Muscle layer of duodenum (tissue), 2 donors: ENCODE measurements around the gene NAGPA.

Experiments used
- H3K27ac ChIP-seq: one replicate; pipeline ENCODE4 v1.7.0; 2013; ENCODE audit warnings: mild to moderate bottlenecking, low read length
- H3K27me3 ChIP-seq: one replicate; pipeline ENCODE4 v1.7.0; 2013; ENCODE audit warnings: low read depth, mild to moderate bottlenecking, control low read depth, low read length
- H3K36me3 ChIP-seq, 2 donors: one replicate each; pipeline ENCODE4 v1.7.0; 2013; ENCODE audit warnings: low read length in 2 of 2, control low read depth in 1 of 2, mild to moderate bottlenecking in 1 of 2; ENCODE audit not compliant: insufficient read depth in 2 of 2, control insufficient read depth in 1 of 2
- H3K4me1 ChIP-seq, 2 donors: one replicate each; pipeline ENCODE4 v1.7.0; 2013; ENCODE audit warnings: low read length in 2 of 2, mild to moderate bottlenecking in 2 of 2, control low read depth in 1 of 2, moderate library complexity in 1 of 2; ENCODE audit not compliant: insufficient read depth in 2 of 2, control insufficient read depth in 1 of 2
- H3K4me3 ChIP-seq, 2 donors: one replicate each; pipeline ENCODE4 v1.7.0; 2013; ENCODE audit warnings: low read length in 2 of 2, low read depth in 1 of 2, mild to moderate bottlenecking in 1 of 2
- H3K9me3 ChIP-seq, 2 donors: one replicate each; pipeline ENCODE4 v1.7.0; 2013; ENCODE audit warnings: low read length in 2 of 2, control low read depth in 1 of 2, mild to moderate bottlenecking in 1 of 2; ENCODE audit not compliant: control insufficient read depth in 1 of 2
- donor health status: healthy.

Gene NAGPA

DNA sequence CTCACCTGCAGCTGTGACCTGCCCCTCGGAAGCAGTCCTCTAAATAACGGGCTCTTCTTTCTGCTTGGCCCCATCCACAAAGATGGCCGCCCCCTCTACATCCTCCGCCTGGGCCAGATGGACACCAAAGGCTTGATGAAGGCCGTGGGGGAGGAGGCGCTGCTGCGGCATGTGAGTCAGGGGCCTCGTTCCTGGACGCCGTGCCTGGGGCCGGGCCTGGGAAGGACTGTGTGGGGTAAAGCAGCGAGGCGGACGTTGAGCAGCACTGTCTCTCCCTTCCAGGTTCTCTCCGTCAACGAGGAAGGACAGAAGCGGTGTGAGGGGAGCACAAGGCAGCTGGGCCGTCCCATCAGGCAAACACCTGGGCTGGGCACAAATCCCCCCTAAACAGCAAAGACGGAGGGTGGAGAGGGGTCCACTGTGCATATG, 33.1 kb downstream of the NAGPA start:
- Histone ChIP-seq H3K4me1 (no peaks in the 10 kb centered on the region), H3K27ac (no peak overlapping the region), H3K27me3 (no peaks in the 10 kb centered on the region), H3K9me3 (no peaks in the 10 kb centered on the region), H3K36me3 (no peaks in the 10 kb centered on the region), H3K4me3 (no peak overlapping the region)

DNA sequence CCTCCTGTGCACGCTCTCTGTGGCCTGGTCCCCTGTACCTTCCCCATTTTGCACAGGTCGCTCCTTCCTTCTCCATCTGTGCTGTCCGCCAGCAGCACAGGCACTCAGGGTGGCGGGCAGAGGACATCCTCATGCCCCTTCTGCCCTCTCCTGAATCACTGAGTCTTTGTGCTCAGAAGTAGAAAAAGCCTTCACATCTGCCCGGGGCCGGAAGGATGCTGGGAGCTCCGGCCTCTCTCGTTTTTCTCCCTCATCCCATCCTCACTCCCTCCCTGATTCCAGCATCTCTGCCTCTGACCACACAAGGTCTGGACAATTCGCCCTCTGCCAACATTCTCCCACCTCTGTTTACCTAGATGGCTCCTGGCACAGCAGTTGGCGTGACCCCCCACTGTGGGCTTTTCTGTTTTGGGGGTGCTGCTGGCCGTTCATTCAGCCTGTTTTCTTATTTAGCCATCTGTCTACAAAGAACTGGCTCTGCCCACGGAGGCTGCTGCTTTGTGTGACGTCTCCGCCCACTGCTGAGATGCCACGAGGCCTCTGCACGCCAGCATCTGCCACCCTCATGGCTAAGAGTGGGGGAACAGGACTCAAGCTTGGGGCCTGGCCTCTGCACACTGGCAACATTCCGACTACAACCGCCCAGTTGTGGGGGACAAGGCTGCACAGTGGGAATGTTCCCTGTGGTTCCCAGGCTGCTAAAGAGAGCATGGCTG, 38.9 kb downstream of the NAGPA start:
- H3K9me3 ChIP-seq: no peaks in the 10 kb centered on the region
- no peak overlapping the region for H3K27ac ChIP-seq
- H3K27me3 ChIP-seq: no peaks in the 10 kb centered on the region
- no peaks in the 10 kb centered on the region for H3K4me1 ChIP-seq
- H3K4me3 ChIP-seq: no peak overlapping the region
- no peaks in the 10 kb centered on the region for H3K36me3 ChIP-seq

DNA sequence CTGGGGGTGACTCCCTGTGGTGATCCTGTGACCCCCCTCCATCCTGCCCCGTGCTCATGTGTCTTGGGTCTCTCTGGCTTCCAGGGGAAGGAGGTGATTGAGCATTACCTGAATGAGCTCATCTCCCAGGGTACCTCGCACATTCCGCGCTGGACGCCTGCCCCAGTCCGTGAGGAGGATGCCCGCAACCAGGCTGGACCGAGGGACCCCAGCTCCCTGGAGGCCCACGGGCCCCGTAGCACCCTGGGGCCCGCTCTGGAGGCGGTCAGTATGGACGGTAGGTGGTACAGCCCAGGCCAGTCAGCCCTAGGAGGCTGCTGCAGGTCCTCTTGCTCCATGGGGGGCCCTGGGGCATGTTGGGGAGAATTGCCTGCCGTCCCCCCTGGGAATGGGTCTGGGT, 42.0 kb downstream of the NAGPA start:
- no peak overlapping the region for H3K4me3 ChIP-seq
- H3K36me3 ChIP-seq: no peaks in the 10 kb centered on the region
- no peak overlapping the region for H3K27ac ChIP-seq
- no peaks in the 10 kb centered on the region for H3K9me3 ChIP-seq
- H3K4me1 ChIP-seq: peaks cover 0 to 8% of the 10 kb centered on the region in 2 donors
- peaks cover 9% of the 10 kb centered on the region for H3K27me3 ChIP-seq

DNA sequence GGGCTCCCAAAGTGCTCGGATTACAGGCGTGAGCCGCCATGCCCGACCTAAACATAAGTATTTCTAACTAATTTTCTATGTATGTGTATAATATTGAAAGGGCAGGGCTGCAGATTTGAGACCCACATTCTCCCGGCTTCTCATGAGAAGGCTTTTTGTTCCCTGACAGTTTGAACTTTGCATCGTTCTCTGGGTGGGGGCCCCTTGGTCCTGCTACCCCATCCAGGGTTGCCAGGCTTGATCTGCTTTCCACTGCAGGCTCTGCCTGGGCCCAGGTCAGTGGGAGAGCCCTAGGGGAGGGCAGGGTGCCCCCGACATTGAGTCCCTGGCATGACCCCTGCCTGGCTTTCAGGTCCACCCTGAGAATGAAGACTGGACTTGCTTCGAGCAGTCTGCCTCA, 43.3 kb downstream of the NAGPA start:
- Histone ChIP-seq H3K4me3 (no peak overlapping the region), H3K4me1 (peaks cover 0 to 8% of the 10 kb centered on the region in 2 donors), H3K27me3 (peaks cover 9% of the 10 kb centered on the region), H3K36me3 (no peaks in the 10 kb centered on the region), H3K27ac (no peak overlapping the region), H3K9me3 (no peaks in the 10 kb centered on the region)

DNA sequence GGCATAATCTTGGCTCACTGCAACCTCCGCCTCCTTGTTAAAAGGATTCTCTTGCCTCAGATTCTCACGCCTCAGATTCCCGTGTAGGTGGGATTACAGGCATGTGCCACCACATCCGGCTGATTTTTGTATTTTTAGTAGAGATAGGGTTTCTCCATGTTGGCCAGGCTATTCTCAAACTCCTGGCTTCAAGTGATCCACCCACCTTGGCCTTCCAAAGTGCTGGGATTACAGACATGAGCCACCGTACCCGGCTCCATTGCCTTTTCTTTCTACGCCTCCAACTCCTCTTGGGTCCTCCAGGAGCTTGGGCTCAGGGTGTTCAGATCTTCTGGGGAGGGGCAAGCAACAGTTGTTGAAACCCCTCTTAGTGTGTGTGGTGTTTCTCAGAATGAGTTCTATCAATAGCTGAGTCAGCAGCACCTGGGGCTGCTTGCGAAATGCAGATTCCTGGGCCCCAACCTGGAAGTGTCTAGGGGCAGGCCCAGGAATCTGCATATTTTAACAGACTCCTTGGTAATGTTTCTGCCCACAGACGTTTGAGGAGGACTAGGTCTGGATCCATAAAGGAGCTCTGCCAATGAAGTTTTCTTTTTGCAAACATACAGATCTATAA, 44.2 kb downstream of the NAGPA start:
- Histone ChIP-seq H3K27ac (no peak overlapping the region), H3K27me3 (peaks cover 9% of the 10 kb centered on the region), H3K36me3 (no peaks in the 10 kb centered on the region), H3K9me3 (no peaks in the 10 kb centered on the region), H3K4me3 (no peak overlapping the region), H3K4me1 (peaks cover 0 to 8% of the 10 kb centered on the region in 2 donors)

DNA sequence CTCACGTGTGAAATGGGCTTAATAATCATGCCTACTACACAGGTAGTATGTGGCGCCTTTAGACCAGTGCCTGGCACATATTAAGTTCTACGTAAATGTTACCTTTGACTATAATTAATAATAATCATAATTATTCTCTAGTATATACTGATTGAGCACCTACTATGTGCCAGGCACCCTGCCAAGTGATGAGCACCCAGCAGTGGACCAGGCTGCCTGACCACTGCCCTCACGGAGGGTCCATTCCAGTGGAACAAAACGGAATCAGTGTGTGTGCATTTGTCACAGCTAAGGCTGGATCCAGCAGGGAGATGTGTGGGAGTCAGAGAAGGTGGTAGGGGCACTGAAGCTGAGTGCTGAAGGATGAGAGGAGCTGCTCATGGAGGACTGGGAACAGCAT, 45.1 kb downstream of the NAGPA start:
- peaks cover 0 to 3% of the 10 kb centered on the region in 2 donors for H3K9me3 ChIP-seq
- H3K36me3 ChIP-seq: no peaks in the 10 kb centered on the region
- peaks cover 0 to 8% of the 10 kb centered on the region in 2 donors for H3K4me1 ChIP-seq
- H3K27me3 ChIP-seq: peaks cover 9% of the 10 kb centered on the region
- H3K4me3 ChIP-seq: no peak overlapping the region
- H3K27ac ChIP-seq: no peak overlapping the region

- Histone ChIP-seq H3K27me3 (peaks cover 9% of the 10 kb centered on the region), H3K36me3 (no peaks in the 10 kb centered on the region), H3K9me3 (peaks cover 0 to 3% of the 10 kb centered on the region in 2 donors), H3K4me3 (peak overlapping the region in 1 of 2 donors; percentile 22), H3K27ac (no peak overlapping the region), H3K4me1 (peaks cover 0 to 8% of the 10 kb centered on the region in 2 donors)
Observed at GRCh38 chr16:4987580-4988374, 46.0 kb downstream of the NAGPA start.

DNA sequence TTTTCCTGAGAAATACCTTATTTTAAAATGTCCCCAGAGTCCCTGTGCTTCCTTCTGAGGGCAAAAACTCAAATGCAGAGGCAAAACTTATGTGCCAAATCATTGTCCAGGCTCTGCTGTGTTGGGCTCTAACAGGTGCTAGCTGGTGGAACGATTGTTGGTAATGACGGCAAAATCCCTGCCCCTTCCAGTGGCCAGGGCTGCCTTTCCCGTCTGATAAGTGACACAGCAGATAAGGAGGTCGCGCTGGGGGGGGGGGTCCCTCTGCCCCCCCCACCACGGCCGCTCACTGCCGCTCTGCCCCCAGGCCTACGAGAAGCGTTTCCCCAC, 46.5 kb downstream of the NAGPA start:
- Histone ChIP-seq H3K4me3 (peak overlapping the region in 1 of 2 donors; percentile 22), H3K27ac (no peak overlapping the region), H3K9me3 (peaks cover 0 to 3% of the 10 kb centered on the region in 2 donors), H3K36me3 (no peaks in the 10 kb centered on the region), H3K4me1 (peaks cover 0 to 13% of the 10 kb centered on the region in 2 donors), H3K27me3 (peaks cover 9% of the 10 kb centered on the region)

DNA sequence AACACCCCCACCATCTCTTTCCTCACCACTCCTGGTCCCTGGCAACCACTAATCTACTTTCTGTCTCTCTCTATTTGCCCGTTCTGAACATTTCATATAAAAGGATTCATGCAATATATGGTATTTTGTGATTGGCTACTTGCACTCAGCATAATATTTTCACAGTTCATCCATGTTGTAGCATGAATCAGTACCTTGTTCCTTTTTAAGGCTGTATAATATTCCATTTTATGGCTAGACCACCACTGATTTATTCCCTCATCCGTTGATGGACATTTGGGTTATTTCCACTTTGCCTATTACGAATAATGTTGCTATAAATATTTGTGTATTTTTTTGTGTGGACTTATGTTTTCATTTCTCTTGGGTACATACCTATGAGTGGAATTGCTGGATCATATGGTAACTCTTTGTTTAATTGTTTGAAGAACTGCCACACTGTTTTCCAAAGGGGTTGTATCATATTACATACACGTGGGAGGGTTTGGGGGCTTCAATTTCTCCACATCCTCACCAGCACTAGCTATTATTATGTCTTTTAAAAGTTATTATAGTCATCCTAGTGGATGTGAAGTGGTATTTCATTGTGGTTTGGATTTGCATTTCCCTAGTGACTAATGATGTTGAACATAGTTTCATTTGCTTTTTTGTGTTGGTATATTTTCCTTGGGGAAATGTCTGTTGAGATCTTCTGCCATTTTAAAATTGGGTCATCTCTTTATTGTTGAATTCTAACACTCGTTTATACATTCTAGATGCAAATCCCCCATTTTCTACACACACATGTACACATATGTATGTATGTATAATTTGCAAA, 49.4 kb downstream of the NAGPA start:
- Histone ChIP-seq H3K36me3 (no peaks in the 10 kb centered on the region), H3K4me3 (no peak overlapping the region), H3K27ac (no peak overlapping the region), H3K27me3 (peaks cover 9% of the 10 kb centered on the region), H3K9me3 (peaks cover 0 to 3% of the 10 kb centered on the region in 2 donors), H3K4me1 (peaks cover 0 to 18% of the 10 kb centered on the region in 2 donors)

DNA sequence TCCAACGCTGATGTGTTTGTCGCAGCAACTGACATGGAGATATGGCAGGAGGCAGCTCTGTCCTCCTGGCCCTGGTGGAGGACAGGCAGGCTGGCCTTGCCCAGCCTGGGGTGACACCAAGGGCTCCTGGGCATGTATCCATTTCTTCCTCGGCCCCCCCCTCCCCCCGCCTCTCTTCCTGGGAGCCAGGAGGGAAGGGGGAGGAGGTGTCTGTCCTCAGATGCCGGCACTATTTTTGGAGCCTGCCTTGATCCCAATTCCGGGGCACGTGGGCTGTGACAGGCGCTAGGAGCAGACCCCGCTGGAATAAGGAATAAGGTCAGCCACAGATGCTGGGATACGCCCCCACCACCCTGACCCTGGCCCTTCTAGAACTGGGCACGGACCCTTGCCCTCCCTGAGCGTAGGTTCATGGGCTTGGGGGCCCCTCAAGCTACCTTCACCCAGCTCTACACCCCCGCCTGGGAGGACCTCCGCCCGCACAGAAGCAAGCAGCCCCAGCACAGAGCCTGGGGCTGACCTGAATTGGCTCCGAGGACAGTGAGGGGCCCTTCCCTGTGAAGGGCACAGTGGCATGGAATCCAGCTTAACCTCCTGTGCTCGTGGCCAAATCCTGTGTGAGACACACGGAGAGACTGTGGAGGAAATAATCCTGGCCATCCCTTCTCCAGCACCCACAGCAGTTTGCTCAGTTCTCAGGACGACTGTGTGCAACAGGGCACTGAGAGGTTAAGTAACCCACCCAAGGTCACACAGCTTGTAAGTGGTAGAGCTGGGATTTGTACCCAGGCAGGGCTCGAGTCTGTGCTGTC, 51.5 kb downstream of the NAGPA start:
- no peak overlapping the region for H3K27ac ChIP-seq
- no peaks in the 10 kb centered on the region for H3K36me3 ChIP-seq
- H3K9me3 ChIP-seq: peaks cover 0 to 3% of the 10 kb centered on the region in 2 donors
- H3K4me1 ChIP-seq: peaks cover 0 to 10% of the 10 kb centered on the region in 2 donors
- H3K27me3 ChIP-seq: no peaks in the 10 kb centered on the region
- no peak overlapping the region for H3K4me3 ChIP-seq
